NT2/D1 (cell line): ENCODE results near the gene SLC35F3.

ENCODE experiments used
- DNase-seq: peaks from one replicate; pipeline ENCODE4 v3.0.0-alpha.2; 2011; ENCODE audit warnings: low read depth, low spot score
- H3K27me3 ChIP-seq: 2 replicates; pipeline ENCODE4 v1.6.0; 2011; ENCODE audit warnings: mild to moderate bottlenecking; ENCODE audit not compliant: insufficient read length, insufficient read depth
- H3K36me3 ChIP-seq: 2 replicates; pipeline ENCODE4 v1.6.1; 2011; ENCODE audit warnings: mild to moderate bottlenecking, low read length, mixed read lengths; ENCODE audit not compliant: insufficient read depth, insufficient read length
- H3K4me1 ChIP-seq: 2 replicates; pipeline ENCODE4 v1.5.1; 2011; ENCODE audit not compliant: insufficient read depth, insufficient read length
- H3K4me3 ChIP-seq: 2 replicates; pipeline ENCODE4 v1.5.1; 2011; ENCODE audit warnings: low read depth; ENCODE audit not compliant: insufficient read length
- H3K9ac ChIP-seq: 2 replicates; pipeline ENCODE4 v1.6.0; 2011; ENCODE audit warnings: low read depth; ENCODE audit not compliant: insufficient read length
- H3K9me3 ChIP-seq: 2 replicates; pipeline ENCODE4 v1.5.1; 2011; ENCODE audit warnings: mild to moderate bottlenecking, low read length; ENCODE audit not compliant: insufficient read depth
- SUZ12 ChIP-seq: IDR thresholded peaks from 2 replicates; pipeline ENCODE4 v1.6.1; 2011; ENCODE audit not compliant: insufficient read length, insufficient read depth; ENCODE audit errors: extremely low read depth
- YY1 ChIP-seq: IDR thresholded peaks from 2 replicates; pipeline ENCODE4 v1.6.1; 2011; ENCODE audit not compliant: insufficient read length, insufficient read depth
- ZNF274 ChIP-seq: IDR thresholded peaks from 2 replicates; pipeline ENCODE4 v1.6.1; 2011; ENCODE audit warnings: mild to moderate bottlenecking, low read depth, low read length

SLC35F3 gene

GRCh38 chr1:234264832-234265231 is 360.4 kb downstream of the SLC35F3 start:
- Histone ChIP-seq H3K4me3 (no peak overlapping the region), H3K36me3 (no peaks in the 10 kb centered on the region), H3K4me1 (no peaks in the 10 kb centered on the region), H3K27me3 (no peaks in the 10 kb centered on the region), H3K9me3 (peaks cover 7% of the 10 kb centered on the region; the same call in 1 of the 2 replicates), H3K9ac (no peak overlapping the region)
- no peak for DNase-seq
- TF ChIP-seq SUZ12, result no peak
- TF ChIP-seq YY1, result no peak

GRCh38 chr1:234265321-234265720 is 360.8 kb downstream of the SLC35F3 start:
- no peak for TF ChIP-seq ZNF274
- TF ChIP-seq SUZ12, result no peak
- peaks cover 7% of the 10 kb centered on the region; the same call in 1 of the 2 replicates for H3K9me3 ChIP-seq

GRCh38 chr1:234265861-234266260 is 361.4 kb downstream of the SLC35F3 start:
- Histone ChIP-seq H3K4me3 (no peak overlapping the region), H3K36me3 (no peaks in the 10 kb centered on the region), H3K9ac (no peak overlapping the region), H3K27me3 (no peaks in the 10 kb centered on the region), H3K4me1 (no peaks in the 10 kb centered on the region), H3K9me3 (peaks cover 7% of the 10 kb centered on the region; the same call in 1 of the 2 replicates)
- TF ChIP-seq ZNF274 (no peak), SUZ12 (no peak)
- no peak for DNase-seq

More at GRCh38 chr1:234265321-234265720, 360.8 kb downstream of the SLC35F3 start:
- Histone ChIP-seq H3K9ac (no peak overlapping the region), H3K4me3 (no peak overlapping the region), H3K36me3 (no peaks in the 10 kb centered on the region), H3K4me1 (no peaks in the 10 kb centered on the region), H3K27me3 (no peaks in the 10 kb centered on the region)
- no peak for DNase-seq

- H3K9me3 ChIP-seq, result peaks cover 7% of the 10 kb centered on the region; the same call in 1 of the 2 replicates
- H3K4me3 ChIP-seq, result no peak overlapping the region
- H3K9ac ChIP-seq, result no peak overlapping the region
- H3K36me3 ChIP-seq, result no peaks in the 10 kb centered on the region
- TF ChIP-seq ZNF274, result no peak
- TF ChIP-seq YY1, result no peak
- TF ChIP-seq SUZ12, result no peak
- no peaks in the 10 kb centered on the region for H3K4me1 ChIP-seq
- H3K27me3 ChIP-seq, result no peaks in the 10 kb centered on the region
- DNase-seq, result no peak
Observed at GRCh38 chr1:234270093-234270492, 365.6 kb downstream of the SLC35F3 start.

- no peak for DNase-seq
- no peak for TF ChIP-seq YY1
- no peak for TF ChIP-seq SUZ12
- no peak for TF ChIP-seq ZNF274
- Histone ChIP-seq H3K36me3 (no peaks in the 10 kb centered on the region), H3K9ac (no peak overlapping the region), H3K4me1 (no peaks in the 10 kb centered on the region), H3K27me3 (no peaks in the 10 kb centered on the region), H3K4me3 (no peak overlapping the region), H3K9me3 (peaks cover 7% of the 10 kb centered on the region; the same call in 1 of the 2 replicates)
Observed at GRCh38 chr1:234270581-234271242, 366.2 kb downstream of the SLC35F3 start.

- H3K27me3 ChIP-seq, result no peaks in the 10 kb centered on the region
- no peak overlapping the region for H3K4me3 ChIP-seq
- H3K36me3 ChIP-seq, result no peaks in the 10 kb centered on the region
- no peak for DNase-seq
- no peak overlapping the region for H3K9ac ChIP-seq
- TF ChIP-seq ZNF274 (no peak), YY1 (no peak), SUZ12 (no peak)
- no peaks in the 10 kb centered on the region for H3K4me1 ChIP-seq
- peaks cover 7% of the 10 kb centered on the region; the same call in 1 of the 2 replicates for H3K9me3 ChIP-seq
Observed at GRCh38 chr1:234271243-234271606, 366.7 kb downstream of the SLC35F3 start.

- Histone ChIP-seq H3K4me1 (no peaks in the 10 kb centered on the region), H3K9me3 (peaks cover 7% of the 10 kb centered on the region; the same call in 1 of the 2 replicates), H3K4me3 (no peak overlapping the region), H3K9ac (no peak overlapping the region), H3K36me3 (no peaks in the 10 kb centered on the region), H3K27me3 (no peaks in the 10 kb centered on the region)
- TF ChIP-seq SUZ12 (no peak), YY1 (no peak), ZNF274 (no peak)
- no peak for DNase-seq
Observed at GRCh38 chr1:234272656-234273312, 368.3 kb downstream of the SLC35F3 start.

GRCh38 chr1:234273981-234274380 is 369.5 kb downstream of the SLC35F3 start:
- no peaks in the 10 kb centered on the region for H3K36me3 ChIP-seq
- TF ChIP-seq ZNF274, result no peak
- TF ChIP-seq YY1, result no peak
- no peak for TF ChIP-seq SUZ12
- no peaks in the 10 kb centered on the region for H3K27me3 ChIP-seq
- no peak overlapping the region for H3K9ac ChIP-seq
- no peak overlapping the region for H3K4me3 ChIP-seq
- H3K4me1 ChIP-seq, result no peaks in the 10 kb centered on the region
- DNase-seq, result no peak
- H3K9me3 ChIP-seq, result no peaks in the 10 kb centered on the region
